ENCODE measurements around the gene FKBP1A.

Gene FKBP1A

GRCh38 chr20:1331801-1332453, 60.9 kb downstream of the FKBP1A start:
- H3K4me1 ChIP-seq (ENCODE audit: control insufficient read depth, insufficient read depth, low read length) = peaks cover 17% of the 10 kb centered on the region
- no peaks in the 10 kb centered on the region for H3K9me3 ChIP-seq (ENCODE audit: control insufficient read depth, insufficient read depth, low read depth, low read length)
- peaks cover 12 to 44% of the 10 kb centered on the region in 2 experiments; a peak in 2 of 3 replicates for H3K36me3 ChIP-seq (ENCODE audit: control insufficient read depth in 2 of 2, insufficient read depth in 1 of 2, low read length in 2 of 2)
- no peak overlapping the region for H3K4me3 ChIP-seq (ENCODE audit: low read depth, low read length)
- ChIA-PET POLR2A (interaction anchor here (0.7 kb wide), 1 partner anchor 133 kb away, joined by 4 read pairs; no protein-coding TSS in a partner anchor), CTCF (interaction anchor here (0.5 to 1.1 kb wide), 4 partner anchors 17 to 1120 kb away, joined by 3 read pairs; no protein-coding TSS in a partner anchor)
- TF ChIP-seq ZNF624 (tag by site-specific recombination; IDR thresholded peaks at IDR 0.05) = no peak
- no peak for TF ChIP-seq ZNF211 (tag by site-specific recombination; IDR thresholded peaks at IDR 0.05; ENCODE audit: low read depth)
- H3K27ac ChIP-seq (ENCODE audit: extremely low read depth, low read depth, low read length) = no peak overlapping the region

GRCh38 chr20:1331101-1331500, 61.8 kb downstream of the FKBP1A start:
- Histone ChIP-seq H3K27ac (ENCODE audit: extremely low read depth, low read depth, low read length) (no peak overlapping the region), H3K4me3 (ENCODE audit: low read depth, low read length) (no peak overlapping the region), H3K9me3 (ENCODE audit: control insufficient read depth, insufficient read depth, low read depth, low read length) (no peaks in the 10 kb centered on the region), H3K36me3 (ENCODE audit: control insufficient read depth in 2 of 2, insufficient read depth in 1 of 2, low read length in 2 of 2) (peaks cover 12 to 50% of the 10 kb centered on the region in 2 experiments; a peak in 2 of 3 replicates), H3K4me1 (ENCODE audit: control insufficient read depth, insufficient read depth, low read length) (peaks cover 23% of the 10 kb centered on the region)
- no peak for TF ChIP-seq ZNF596 (tag by site-specific recombination; IDR thresholded peaks at IDR 0.05)
- TF ChIP-seq ZNF785 (tag by site-specific recombination; IDR thresholded peaks at IDR 0.05) = no peak
- TF ChIP-seq ZNF571 (tag by site-specific recombination; IDR thresholded peaks at IDR 0.05) = no peak
- no peak for TF ChIP-seq ZNF433 (tag by site-specific recombination; IDR thresholded peaks at IDR 0.05; ENCODE audit: low read depth)
- TF ChIP-seq AEBP2 (tag by site-specific recombination; IDR thresholded peaks at IDR 0.05; ENCODE audit: borderline replicate concordance) = no peak
- TF ChIP-seq ZNF335 (tag by site-specific recombination; conservative IDR thresholded peaks at IDR 0.05) = no peak
- TF ChIP-seq ZNF639 (tag by site-specific recombination; IDR thresholded peaks at IDR 0.05) = no peak
- TF ChIP-seq ZBTB44 (tag by site-specific recombination; IDR thresholded peaks at IDR 0.05) = no peak
- no peak for TF ChIP-seq ZNF391 (tag by site-specific recombination; IDR thresholded peaks at IDR 0.05; ENCODE audit: borderline replicate concordance, low read depth)
- no peak for TF ChIP-seq ZFP3 (tag by site-specific recombination; IDR thresholded peaks at IDR 0.05; ENCODE audit: low read depth)
- TF ChIP-seq ZNF292 (tag by site-specific recombination; IDR thresholded peaks at IDR 0.05; ENCODE audit: borderline replicate concordance, low read depth) = no peak
- TF ChIP-seq ZNF488 (tag by site-specific recombination; IDR thresholded peaks at IDR 0.05) = no peak
- no peak for TF ChIP-seq TSHZ1 (tag by site-specific recombination; IDR thresholded peaks at IDR 0.05; ENCODE audit: borderline replicate concordance)
- no peak for TF ChIP-seq ZNF311 (tag by site-specific recombination; IDR thresholded peaks at IDR 0.05; ENCODE audit: borderline replicate concordance)
- TF ChIP-seq IKZF3 (tag by site-specific recombination; IDR thresholded peaks at IDR 0.05) = no peak
- TF ChIP-seq ZSCAN23 (tag by site-specific recombination; IDR thresholded peaks at IDR 0.05) = no peak
- TF ChIP-seq ZNF37A (tag by site-specific recombination; IDR thresholded peaks at IDR 0.05) = no peak
- no peak for TF ChIP-seq KLF1 (tag by site-specific recombination; IDR thresholded peaks at IDR 0.05)
- TF ChIP-seq ZNF138 (tag by site-specific recombination; IDR thresholded peaks at IDR 0.05; ENCODE audit: borderline replicate concordance) = no peak
- ChIA-PET CTCF (interaction anchor here (0.5 to 1.1 kb wide), 3 partner anchors 16 to 1121 kb away, joined by 3 read pairs; no protein-coding TSS in a partner anchor), POLR2A (no interaction called here)
